Measurements from ENCODE around the gene BRSK2. TPM values are rescaled to one million over a fixed set of nuclear protein-coding genes. Genes with fewer than 3 reads are reported as not detected.

Gene BRSK2
- total RNA-seq, 3 donors from 2014 or later = 0.15 to 0.80 (median 0.66) TPM

DNA sequence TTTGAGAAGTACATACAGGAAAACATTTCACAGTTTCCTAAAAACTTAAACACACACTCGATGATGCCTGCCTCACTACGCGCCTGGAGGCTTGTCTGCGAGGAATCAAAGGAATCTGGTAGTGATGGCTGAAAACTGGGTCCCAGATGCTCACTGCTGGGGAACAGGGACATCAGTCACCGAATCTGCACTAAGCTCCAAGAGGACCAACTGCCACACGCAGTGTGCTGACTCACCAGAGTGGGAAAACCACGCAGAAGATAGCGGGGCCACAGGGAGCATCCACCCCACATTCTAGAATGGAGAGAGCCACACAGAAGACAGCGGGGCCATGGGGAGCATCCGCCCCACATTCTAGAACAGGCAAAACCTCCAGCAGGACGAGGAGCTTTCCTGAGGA, 121.2 kb downstream of the BRSK2 start:
- H3K27me3 ChIP-seq = no peaks in the 10 kb centered on the region
- intact Hi-C loops (cut with DNase I; ENCODE audit: low total_unique reads) = loop anchor here (10.0 kb wide), 1 partner anchor 306 kb away; no protein-coding TSS in a partner anchor
- no peak for DNase-seq (ENCODE audit: low spot score in 2 of 2)
- peaks cover 8 to 11% of the 10 kb centered on the region in 2 donors for H3K4me1 ChIP-seq
- TF ChIP-seq, protein P1, sequence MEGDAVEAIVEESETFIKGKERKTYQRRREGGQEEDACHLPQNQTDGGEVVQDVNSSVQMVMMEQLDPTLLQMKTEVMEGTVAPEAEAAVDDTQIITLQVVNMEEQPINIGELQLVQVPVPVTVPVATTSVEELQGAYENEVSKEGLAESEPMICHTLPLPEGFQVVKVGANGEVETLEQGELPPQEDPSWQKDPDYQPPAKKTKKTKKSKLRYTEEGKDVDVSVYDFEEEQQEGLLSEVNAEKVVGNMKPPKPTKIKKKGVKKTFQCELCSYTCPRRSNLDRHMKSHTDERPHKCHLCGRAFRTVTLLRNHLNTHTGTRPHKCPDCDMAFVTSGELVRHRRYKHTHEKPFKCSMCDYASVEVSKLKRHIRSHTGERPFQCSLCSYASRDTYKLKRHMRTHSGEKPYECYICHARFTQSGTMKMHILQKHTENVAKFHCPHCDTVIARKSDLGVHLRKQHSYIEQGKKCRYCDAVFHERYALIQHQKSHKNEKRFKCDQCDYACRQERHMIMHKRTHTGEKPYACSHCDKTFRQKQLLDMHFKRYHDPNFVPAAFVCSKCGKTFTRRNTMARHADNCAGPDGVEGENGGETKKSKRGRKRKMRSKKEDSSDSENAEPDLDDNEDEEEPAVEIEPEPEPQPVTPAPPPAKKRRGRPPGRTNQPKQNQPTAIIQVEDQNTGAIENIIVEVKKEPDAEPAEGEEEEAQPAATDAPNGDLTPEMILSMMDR (IDR thresholded peaks at IDR 0.05) = no peak
- no peak for TF ChIP-seq POLR2A (IDR thresholded peaks at IDR 0.05)
- no peak for TF ChIP-seq POLR2AphosphoS5 (IDR thresholded peaks at IDR 0.05)
- no peaks in the 10 kb centered on the region for H3K9me3 ChIP-seq
- no peak overlapping the region for H3K4me3 ChIP-seq
- no peaks in the 10 kb centered on the region for H3K36me3 ChIP-seq
- H3K27ac ChIP-seq = no peak overlapping the region

DNA sequence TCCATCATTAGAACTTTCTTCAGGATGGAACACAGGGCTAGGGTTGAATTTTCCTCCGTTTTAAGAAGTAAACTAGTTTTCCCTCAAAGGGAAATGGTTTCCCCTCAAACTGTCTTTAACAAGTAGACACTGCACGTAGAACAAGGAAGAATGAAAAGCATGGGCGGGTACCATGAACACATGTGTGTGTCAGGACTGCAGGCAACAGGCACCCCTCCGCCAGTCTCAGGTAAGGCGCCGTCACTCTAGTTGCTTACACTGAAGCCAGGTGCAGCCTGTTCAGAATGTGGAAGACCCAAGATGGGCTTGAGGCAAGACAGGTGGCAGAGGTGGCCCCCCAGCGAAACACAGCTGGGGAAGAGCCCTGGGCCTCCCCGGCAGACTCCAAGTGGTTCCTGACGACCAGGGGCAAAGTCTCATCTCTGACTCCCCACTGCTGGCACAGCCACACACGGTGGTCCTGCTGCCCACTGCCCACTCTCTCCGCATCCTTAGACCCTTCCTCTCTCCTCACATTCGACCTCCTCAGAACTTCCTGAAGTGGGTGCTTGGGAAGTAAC, 122.3 kb downstream of the BRSK2 start:
- intact Hi-C loops (cut with DNase I; ENCODE audit: low total_unique reads) = loop anchor here (10.0 kb wide), 1 partner anchor 307 kb away; no protein-coding TSS in a partner anchor
- peaks cover 8 to 11% of the 10 kb centered on the region in 2 donors for H3K4me1 ChIP-seq
- no peak for DNase-seq (ENCODE audit: low spot score in 2 of 2)

More for the DNA sequence above, 122.3 kb downstream of the BRSK2 start:
- Histone ChIP-seq H3K36me3 (no peaks in the 10 kb centered on the region), H3K27me3 (no peaks in the 10 kb centered on the region), H3K27ac (no peak overlapping the region), H3K9me3 (no peaks in the 10 kb centered on the region), H3K4me3 (no peak overlapping the region)
- TF ChIP-seq, protein P1 (IDR thresholded peaks at IDR 0.05) = no peak
- TF ChIP-seq POLR2AphosphoS5 (IDR thresholded peaks at IDR 0.05) = no peak
- TF ChIP-seq POLR2A (IDR thresholded peaks at IDR 0.05) = no peak

Other genes with a start within 250 kb of the BRSK2 start
- gene MUC5AC, start 232.0 kb upstream of the BRSK2 start, total RNA-seq = not detected
- 1 to 10 TPM in 2 of 3 donors, not detected in 1; 2.0 to 6.9 TPM for gene MUC5B, start 166.9 kb upstream of the BRSK2 start, total RNA-seq
- gene TOLLIP, start 80.3 kb upstream of the BRSK2 start, total RNA-seq = 10 to 100 TPM; 32.8 to 47.2 (median 41.0) TPM
- 10 to 100 TPM; 36.4 to 46.1 (median 37.9) TPM for gene MOB2, start 96.8 kb downstream of the BRSK2 start, total RNA-seq
- gene DUSP8, start 182.3 kb downstream of the BRSK2 start, total RNA-seq = 1 to 10 TPM in 2 of 3 donors, under 1 TPM in 1; 0.80 to 2.9 (median 1.6) TPM
- gene KRTAP5-1, start 195.3 kb downstream of the BRSK2 start, total RNA-seq = not detected
- not detected for gene KRTAP5-2, start 208.4 kb downstream of the BRSK2 start, total RNA-seq
- not detected for gene KRTAP5-3, start 218.5 kb downstream of the BRSK2 start, total RNA-seq
- not detected for gene KRTAP5-4, start 232.2 kb downstream of the BRSK2 start, total RNA-seq
- not detected for gene KRTAP5-5, start 239.8 kb downstream of the BRSK2 start, total RNA-seq

All from breast epithelium (tissue), 4 donors.